DMS153 (cell line): ENCODE measurements around the gene AQP12B.
"Not testable (repeated sequence)": the region's sequence is repeated elsewhere in the genome, so short reads cannot be mapped to it uniquely, and the experiment has no call there.

Experiments
- DNase-seq: peaks from one replicate; lab custom pipeline; 2025; lab: John Stamatoyannopoulos, UW

AQP12B gene

GRCh38 chr2:240701091-240701735 lies 18.5 kb upstream of the AQP12B start:
- DNase-seq: no peak

- DNase-seq: not testable (repeated sequence)
Measured at GRCh38 chr2:240700616-240701015, 17.9 kb upstream of the AQP12B start.

- DNase-seq: not testable (repeated sequence)
Measured at GRCh38 chr2:240699835-240700234, 17.1 kb upstream of the AQP12B start.

- DNase-seq: not testable (repeated sequence)
Measured at GRCh38 chr2:240698852-240699561, 16.3 kb upstream of the AQP12B start.

- DNase-seq: not testable (repeated sequence)
Measured at GRCh38 chr2:240696469-240696868, 13.8 kb upstream of the AQP12B start.

GRCh38 chr2:240695593-240695992 lies 12.9 kb upstream of the AQP12B start:
- not testable (repeated sequence) for DNase-seq

GRCh38 chr2:240694304-240694703 lies 11.6 kb upstream of the AQP12B start:
- DNase-seq: not testable (repeated sequence)

GRCh38 chr2:240692583-240693561 lies 10.2 kb upstream of the AQP12B start:
- not testable (repeated sequence) for DNase-seq

GRCh38 chr2:240691631-240692420 lies 9.1 kb upstream of the AQP12B start, which contains the start of gene AQP12A:
Gene AQP12A, plus strand, starts transcription at chr2:240691866. Its CDS starts 48 bp downstream, at chr2:240691914.
- not testable (repeated sequence) for DNase-seq

GRCh38 chr2:240691075-240691427 lies 8.4 kb upstream of the AQP12B start:
- DNase-seq: not testable (repeated sequence)

GRCh38 chr2:240690421-240691074 lies 7.9 kb upstream of the AQP12B start:
- not testable (repeated sequence) for DNase-seq

GRCh38 chr2:240689975-240690374 lies 7.3 kb upstream of the AQP12B start:
- no peak for DNase-seq

- DNase-seq: no peak
Measured at GRCh38 chr2:240688553-240688919, 5.9 kb upstream of the AQP12B start.

GRCh38 chr2:240687741-240688552 lies 5.3 kb upstream of the AQP12B start:
- DNase-seq: no peak

GRCh38 chr2:240687045-240687740 lies 4.5 kb upstream of the AQP12B start:
- no peak for DNase-seq

- no peak for DNase-seq
Measured at GRCh38 chr2:240686460-240686859, 3.8 kb upstream of the AQP12B start.

- DNase-seq: peak; percentile 1
Measured at GRCh38 chr2:240685771-240686371, 3.2 kb upstream of the AQP12B start.

- DNase-seq: not testable (repeated sequence)
Measured at GRCh38 chr2:240683980-240684728, 1.5 kb upstream of the AQP12B start.
